ENCODE measurements around the gene ACTL8. TPM values are rescaled to one million over a fixed set of nuclear protein-coding genes. Genes with fewer than 3 reads are reported as not detected.

The ACTL8 gene
- total RNA-seq, 6 experiments from 2014 or later, result 0.12 to 0.14 TPM; not detected in 4

- Mint-ChIP-seq H3K27ac (no peak overlapping the region), H3K9me3 (no peaks in the 10 kb centered on the region), H3K36me3 (ENCODE audit: low read depth) (no peaks in the 10 kb centered on the region), H3K4me1 (ENCODE audit: low read depth) (peaks cover 14% of the 10 kb centered on the region), H3K4me3 (no peak overlapping the region), H3K27me3 (ENCODE audit: insufficient read depth) (peaks cover 13% of the 10 kb centered on the region)
- DNase-seq, result no peak
- no peak for TF ChIP-seq CTCF (IDR thresholded peaks at IDR 0.05)
These were observed 25.9 kb upstream of the ACTL8 start for GRCh38 chr1:17729248-17729647.

GRCh38 chr1:17729909-17730308, 25.2 kb upstream of the ACTL8 start:
- H3K27ac Mint-ChIP-seq, result no peak overlapping the region
- no peak overlapping the region for H3K4me3 Mint-ChIP-seq
- H3K9me3 Mint-ChIP-seq, result no peaks in the 10 kb centered on the region

GRCh38 chr1:17731460-17731859, 23.7 kb upstream of the ACTL8 start:
- Mint-ChIP-seq H3K4me1 (ENCODE audit: low read depth) (peaks cover 14% of the 10 kb centered on the region), H3K27ac (no peak overlapping the region), H3K4me3 (no peak overlapping the region), H3K27me3 (ENCODE audit: insufficient read depth) (peaks cover 10% of the 10 kb centered on the region), H3K9me3 (no peaks in the 10 kb centered on the region), H3K36me3 (ENCODE audit: low read depth) (no peaks in the 10 kb centered on the region)
- DNase-seq, result no peak
- no peak for TF ChIP-seq CTCF (IDR thresholded peaks at IDR 0.05)

More at GRCh38 chr1:17729909-17730308, 25.2 kb upstream of the ACTL8 start:
- Mint-ChIP-seq H3K36me3 (ENCODE audit: low read depth) (no peaks in the 10 kb centered on the region), H3K27me3 (ENCODE audit: insufficient read depth) (peaks cover 14% of the 10 kb centered on the region), H3K4me1 (ENCODE audit: low read depth) (peaks cover 14% of the 10 kb centered on the region)
- no peak for DNase-seq
- TF ChIP-seq CTCF (IDR thresholded peaks at IDR 0.05), result no peak

GRCh38 chr1:17732475-17732874, 22.7 kb upstream of the ACTL8 start:
- peak overlapping the region; percentile 28 for H3K27ac Mint-ChIP-seq

GRCh38 chr1:17733661-17734060, 21.5 kb upstream of the ACTL8 start:
- no peak overlapping the region for H3K27ac Mint-ChIP-seq
- no peaks in the 10 kb centered on the region for H3K36me3 Mint-ChIP-seq (ENCODE audit: low read depth)
- no peak for DNase-seq
- no peaks in the 10 kb centered on the region for H3K9me3 Mint-ChIP-seq
- H3K4me1 Mint-ChIP-seq (ENCODE audit: low read depth), result peaks cover 14% of the 10 kb centered on the region
- H3K4me3 Mint-ChIP-seq, result no peak overlapping the region
- peaks cover 5% of the 10 kb centered on the region for H3K27me3 Mint-ChIP-seq (ENCODE audit: insufficient read depth)
- TF ChIP-seq CTCF (IDR thresholded peaks at IDR 0.05), result no peak

More at GRCh38 chr1:17732475-17732874, 22.7 kb upstream of the ACTL8 start:
- no peaks in the 10 kb centered on the region for H3K9me3 Mint-ChIP-seq
- TF ChIP-seq CTCF (IDR thresholded peaks at IDR 0.05), result no peak
- peaks cover 14% of the 10 kb centered on the region for H3K4me1 Mint-ChIP-seq (ENCODE audit: low read depth)
- peak; percentile 48 for DNase-seq
- H3K36me3 Mint-ChIP-seq (ENCODE audit: low read depth), result no peaks in the 10 kb centered on the region
- H3K4me3 Mint-ChIP-seq, result no peak overlapping the region
- peaks cover 5% of the 10 kb centered on the region for H3K27me3 Mint-ChIP-seq (ENCODE audit: insufficient read depth)

GRCh38 chr1:17734609-17735008, 20.5 kb upstream of the ACTL8 start:
- H3K27ac Mint-ChIP-seq, result no peak overlapping the region
- no peak for DNase-seq
- H3K4me3 Mint-ChIP-seq, result no peak overlapping the region
- H3K4me1 Mint-ChIP-seq (ENCODE audit: low read depth), result peaks cover 14% of the 10 kb centered on the region
- no peaks in the 10 kb centered on the region for H3K9me3 Mint-ChIP-seq
- peaks cover 14% of the 10 kb centered on the region for H3K27me3 Mint-ChIP-seq (ENCODE audit: insufficient read depth)
- H3K36me3 Mint-ChIP-seq (ENCODE audit: low read depth), result no peaks in the 10 kb centered on the region
- no peak for TF ChIP-seq CTCF (IDR thresholded peaks at IDR 0.05)

All from HFFc6 (cell line).